HEK293 (cell line): ENCODE measurements around the gene ARMCX2.

Experiments
- CTCF ChIA-PET: fragments of 350-600 bp; formaldehyde crosslinking; extraction: SDS; loops from one replicate; lab custom pipeline; 2021; ENCODE audit warnings: antibody characterized with exemption; lab: Yijun Ruan, JAX
- POLR2A ChIA-PET: fragments of 300-600 bp; formaldehyde crosslinking; extraction: SDS; loops from one replicate; lab custom pipeline; 2020; ENCODE audit warnings: antibody characterized with exemption, inconsistent platforms; lab: Yijun Ruan, JAX
- H3K27ac ChIP-seq: fragments of 200-500 bp; sonication (Bioruptor generic); 2 replicates; pipeline ENCODE4 v1.5.1; 2014; ENCODE audit warnings: low read depth, low read length, control low read depth, inconsistent platforms; ENCODE audit errors: extremely low read depth
- H3K36me3 ChIP-seq, 2 experiments: fragments of 200-500 bp in 1 of 2; sonication (Bioruptor generic) in 1 of 2; 1 replicate in 1 of 2; 2 replicates in 1 of 2; pipeline ENCODE4 v1.5.1; 2014 to 2017; ENCODE audit warnings: inconsistent platforms in 2 of 2, low read length in 2 of 2; ENCODE audit not compliant: control insufficient read depth in 2 of 2, insufficient read depth in 1 of 2
- H3K4me1 ChIP-seq: fragments of 200-500 bp; sonication (Bioruptor generic); 2 replicates; pipeline ENCODE4 v1.5.1; 2014; ENCODE audit warnings: mild to moderate bottlenecking, low read length, inconsistent platforms; ENCODE audit not compliant: control insufficient read depth, insufficient read depth
- H3K4me3 ChIP-seq: 2 replicates; pipeline ENCODE4 v1.5.1; 2011; ENCODE audit warnings: low read depth, mild to moderate bottlenecking, control low read depth, low read length, moderate library complexity
- H3K9me3 ChIP-seq: fragments of 200-500 bp; sonication (Bioruptor generic); 2 replicates; pipeline ENCODE4 v1.5.1; 2014; ENCODE audit warnings: low read depth, low read length, inconsistent platforms; ENCODE audit not compliant: control insufficient read depth, insufficient read depth
- BCL11B ChIP-seq: fragments of 450-650 bp; formaldehyde crosslinking; IDR thresholded peaks from 2 replicates; pipeline ENCODE4 v1.5.1; 2016; ENCODE audit warnings: low read depth, missing biosample characterization, missing genetic modification characterization
- FEZF1 ChIP-seq: fragments of 450-650 bp; formaldehyde crosslinking; IDR thresholded peaks from 2 replicates; pipeline ENCODE4 v1.5.1; 2016; ENCODE audit warnings: missing biosample characterization, missing genetic modification characterization
- GLI2 ChIP-seq: fragments of 450-650 bp; formaldehyde crosslinking; IDR thresholded peaks from 2 replicates; pipeline ENCODE4; 2017; ENCODE audit warnings: missing biosample characterization, missing genetic modification characterization, low read depth, borderline replicate concordance
- GLIS2 ChIP-seq: fragments of 450-650 bp; formaldehyde crosslinking; IDR thresholded peaks from 2 replicates; pipeline ENCODE4 v1.5.1; 2016; ENCODE audit warnings: missing biosample characterization, missing genetic modification characterization
- HIC1 ChIP-seq: fragments of 450-650 bp; formaldehyde crosslinking; IDR thresholded peaks from 2 replicates; pipeline ENCODE4 v1.5.1; 2016; ENCODE audit warnings: missing biosample characterization, missing genetic modification characterization
- KLF8 ChIP-seq: fragments of 450-650 bp; formaldehyde crosslinking; IDR thresholded peaks from 2 replicates; pipeline ENCODE4 v1.5.1; 2016; ENCODE audit warnings: missing biosample characterization, missing genetic modification characterization
- OSR2 ChIP-seq: fragments of 450-650 bp; formaldehyde crosslinking; IDR thresholded peaks from 2 replicates; pipeline ENCODE4 v1.5.1; 2016; ENCODE audit warnings: missing biosample characterization, missing genetic modification characterization
- PRDM1 ChIP-seq: fragments of 450-650 bp; formaldehyde crosslinking; IDR thresholded peaks from 2 replicates; pipeline ENCODE4; 2016; ENCODE audit warnings: missing biosample characterization, missing genetic modification characterization
- SCRT1 ChIP-seq: fragments of 450-650 bp; formaldehyde crosslinking; IDR thresholded peaks from 2 replicates; pipeline ENCODE4 v1.5.1; 2016; ENCODE audit warnings: missing biosample characterization, missing genetic modification characterization, borderline replicate concordance
- TCF7L2 ChIP-seq: IDR thresholded peaks from 2 replicates; pipeline ENCODE4 v1.6.1; 2011; ENCODE audit warnings: low read depth, mild to moderate bottlenecking, inconsistent platforms, low read length, moderate library complexity, borderline replicate concordance
- ZBTB44 ChIP-seq: fragments of 450-650 bp; IDR thresholded peaks from 2 replicates; pipeline ENCODE4 v1.5.1; 2018; ENCODE audit warnings: missing biosample characterization, mild to moderate bottlenecking, missing genetic modification characterization
- ZNF366 ChIP-seq: fragments of 450-650 bp; formaldehyde crosslinking; conservative IDR thresholded peaks from 2 replicates; pipeline ENCODE4 v1.5.1; 2016; ENCODE audit warnings: missing biosample characterization, missing genetic modification characterization
- ZNF629 ChIP-seq: fragments of 450-650 bp; formaldehyde crosslinking; IDR thresholded peaks from 2 replicates; pipeline ENCODE4 v1.5.1; 2017; ENCODE audit warnings: missing biosample characterization, missing genetic modification characterization
- ZNF704 ChIP-seq: fragments of 450-650 bp; formaldehyde crosslinking; IDR thresholded peaks from 2 replicates; pipeline ENCODE4 v1.5.1; 2016; ENCODE audit warnings: missing biosample characterization, missing genetic modification characterization
- ZNF843 ChIP-seq: fragments of 450-650 bp; formaldehyde crosslinking; IDR thresholded peaks from 2 replicates; pipeline ENCODE4 v1.5.1; 2016; ENCODE audit warnings: missing biosample characterization, missing genetic modification characterization
- ZXDB ChIP-seq: fragments of 450-650 bp; formaldehyde crosslinking; IDR thresholded peaks from 2 replicates; pipeline ENCODE4 v1.5.1; 2016; ENCODE audit warnings: missing biosample characterization, missing genetic modification characterization
- TF ChIP-seq, protein P1 (sequence below): fragments of 450-650 bp; formaldehyde crosslinking; IDR thresholded peaks from 2 replicates; pipeline ENCODE4 v1.5.1; 2016; ENCODE audit warnings: missing biosample characterization, missing genetic modification characterization, low read depth
- TF ChIP-seq, protein P2 (sequence below): fragments of 450-650 bp; formaldehyde crosslinking; IDR thresholded peaks from 2 replicates; pipeline ENCODE4 v1.5.1; 2017; ENCODE audit warnings: missing biosample characterization, missing genetic modification characterization
- TF ChIP-seq, protein P3 (sequence below): fragments of 450-650 bp; formaldehyde crosslinking; IDR thresholded peaks from 2 replicates; pipeline ENCODE4 v1.5.1; 2016; ENCODE audit warnings: missing biosample characterization, missing genetic modification characterization
- TF ChIP-seq, protein P4 (sequence below): fragments of 450-650 bp; formaldehyde crosslinking; IDR thresholded peaks from 2 replicates; pipeline ENCODE4 v1.5.1; 2016; ENCODE audit warnings: missing biosample characterization, missing genetic modification characterization

The ARMCX2 gene

DNA sequence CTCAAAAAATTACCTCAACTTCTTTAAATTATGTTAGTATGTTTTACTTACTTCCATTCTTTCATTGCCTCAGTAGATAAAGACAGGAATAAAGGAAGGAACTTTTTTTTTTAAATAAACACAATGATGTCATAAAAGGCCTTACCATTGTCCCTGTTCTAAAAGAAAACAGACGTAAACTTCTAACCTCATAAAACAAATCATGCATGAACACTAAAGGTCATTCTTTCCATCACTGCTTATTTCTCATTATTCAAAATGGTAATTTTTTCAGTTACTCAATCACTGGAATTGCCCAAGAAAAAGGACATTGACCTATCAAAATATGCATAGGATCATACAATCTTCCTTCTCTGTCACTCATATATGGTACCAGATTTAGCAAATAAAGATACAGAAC, 32.2 kb upstream of the ARMCX2 start:
- Histone ChIP-seq H3K27ac (no peak overlapping the region), H3K4me1 (peaks cover 18% of the 10 kb centered on the region), H3K9me3 (no peaks in the 10 kb centered on the region), H3K36me3 (no peaks in the 10 kb centered on the region), H3K4me3 (no peak overlapping the region)
- ChIA-PET POLR2A (interaction anchor here (0.9 kb wide), 1 partner anchor 34 kb away, joined by 3 read pairs; no protein-coding TSS in a partner anchor), CTCF (interaction anchor here (2.0 kb wide), 1 partner anchor 67 kb away, joined by 6 read pairs; no protein-coding TSS in a partner anchor)
- peak; percentile 76 for TF ChIP-seq HIC1 (tag by site-specific recombination)
- TF ChIP-seq, protein P1, sequence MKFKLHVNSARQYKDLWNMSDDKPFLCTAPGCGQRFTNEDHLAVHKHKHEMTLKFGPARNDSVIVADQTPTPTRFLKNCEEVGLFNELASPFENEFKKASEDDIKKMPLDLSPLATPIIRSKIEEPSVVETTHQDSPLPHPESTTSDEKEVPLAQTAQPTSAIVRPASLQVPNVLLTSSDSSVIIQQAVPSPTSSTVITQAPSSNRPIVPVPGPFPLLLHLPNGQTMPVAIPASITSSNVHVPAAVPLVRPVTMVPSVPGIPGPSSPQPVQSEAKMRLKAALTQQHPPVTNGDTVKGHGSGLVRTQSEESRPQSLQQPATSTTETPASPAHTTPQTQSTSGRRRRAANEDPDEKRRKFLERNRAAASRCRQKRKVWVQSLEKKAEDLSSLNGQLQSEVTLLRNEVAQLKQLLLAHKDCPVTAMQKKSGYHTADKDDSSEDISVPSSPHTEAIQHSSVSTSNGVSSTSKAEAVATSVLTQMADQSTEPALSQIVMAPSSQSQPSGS, result peak; percentile 90
- TF ChIP-seq ZNF366 (tag by site-specific recombination), result no peak
- no peak for TF ChIP-seq SCRT1
- TF ChIP-seq, protein P2, sequence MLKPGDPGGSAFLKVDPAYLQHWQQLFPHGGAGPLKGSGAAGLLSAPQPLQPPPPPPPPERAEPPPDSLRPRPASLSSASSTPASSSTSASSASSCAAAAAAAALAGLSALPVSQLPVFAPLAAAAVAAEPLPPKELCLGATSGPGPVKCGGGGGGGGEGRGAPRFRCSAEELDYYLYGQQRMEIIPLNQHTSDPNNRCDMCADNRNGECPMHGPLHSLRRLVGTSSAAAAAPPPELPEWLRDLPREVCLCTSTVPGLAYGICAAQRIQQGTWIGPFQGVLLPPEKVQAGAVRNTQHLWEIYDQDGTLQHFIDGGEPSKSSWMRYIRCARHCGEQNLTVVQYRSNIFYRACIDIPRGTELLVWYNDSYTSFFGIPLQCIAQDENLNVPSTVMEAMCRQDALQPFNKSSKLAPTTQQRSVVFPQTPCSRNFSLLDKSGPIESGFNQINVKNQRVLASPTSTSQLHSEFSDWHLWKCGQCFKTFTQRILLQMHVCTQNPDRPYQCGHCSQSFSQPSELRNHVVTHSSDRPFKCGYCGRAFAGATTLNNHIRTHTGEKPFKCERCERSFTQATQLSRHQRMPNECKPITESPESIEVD, result peak; percentile 82
- peak; percentile 81 for TF ChIP-seq ZNF843
- TF ChIP-seq BCL11B (tag by site-specific recombination), result no peak
- peak; percentile 62; the same call in 1 of the 2 replicates for TF ChIP-seq OSR2 (tag by site-specific recombination)
- TF ChIP-seq FEZF1 (tag by site-specific recombination), result peak; percentile 70
- peak; percentile 84 for TF ChIP-seq ZXDB (tag by site-specific recombination)
- no peak for TF ChIP-seq ZNF704
- TF ChIP-seq GLI2, result 0 out of 2 replicates have a peak, but pooled peaks have one; percentile 24
- TF ChIP-seq ZNF629 (tag by site-specific recombination), result peak; percentile 70
- no peak for TF ChIP-seq PRDM1 (tag by site-specific recombination)
- peak; percentile 36; the same call in 1 of the 2 replicates for TF ChIP-seq KLF8
- TF ChIP-seq TCF7L2, result peak; percentile 84
- TF ChIP-seq ZBTB44 (tag by site-specific recombination), result peak; percentile 79; the same call in 1 of the 2 replicates

DNA sequence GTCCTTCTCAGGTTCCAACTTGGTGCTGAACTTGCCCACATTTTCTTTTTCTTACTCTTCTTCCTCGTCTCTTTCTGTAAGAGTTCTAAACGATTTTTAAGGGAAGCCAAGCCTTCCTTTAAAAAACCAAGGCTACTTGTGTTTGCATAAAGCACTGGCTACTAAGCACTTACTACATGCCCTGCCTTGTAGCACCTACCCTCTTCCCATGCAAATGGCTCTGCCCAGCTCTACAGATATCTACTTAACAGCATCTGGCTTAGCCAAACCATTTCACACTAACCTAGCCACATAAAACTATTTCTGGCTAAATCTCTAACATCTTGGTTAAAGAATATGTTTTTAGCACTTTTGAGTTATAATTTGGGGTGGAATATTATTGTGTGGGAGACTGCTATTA, 26.9 kb upstream of the ARMCX2 start:
- Histone ChIP-seq H3K4me1 (peaks cover 19% of the 10 kb centered on the region), H3K4me3 (no peak overlapping the region), H3K9me3 (no peaks in the 10 kb centered on the region), H3K27ac (no peak overlapping the region), H3K36me3 (no peaks in the 10 kb centered on the region)
- POLR2A ChIA-PET, result no interaction called here
- TF ChIP-seq, protein P3, sequence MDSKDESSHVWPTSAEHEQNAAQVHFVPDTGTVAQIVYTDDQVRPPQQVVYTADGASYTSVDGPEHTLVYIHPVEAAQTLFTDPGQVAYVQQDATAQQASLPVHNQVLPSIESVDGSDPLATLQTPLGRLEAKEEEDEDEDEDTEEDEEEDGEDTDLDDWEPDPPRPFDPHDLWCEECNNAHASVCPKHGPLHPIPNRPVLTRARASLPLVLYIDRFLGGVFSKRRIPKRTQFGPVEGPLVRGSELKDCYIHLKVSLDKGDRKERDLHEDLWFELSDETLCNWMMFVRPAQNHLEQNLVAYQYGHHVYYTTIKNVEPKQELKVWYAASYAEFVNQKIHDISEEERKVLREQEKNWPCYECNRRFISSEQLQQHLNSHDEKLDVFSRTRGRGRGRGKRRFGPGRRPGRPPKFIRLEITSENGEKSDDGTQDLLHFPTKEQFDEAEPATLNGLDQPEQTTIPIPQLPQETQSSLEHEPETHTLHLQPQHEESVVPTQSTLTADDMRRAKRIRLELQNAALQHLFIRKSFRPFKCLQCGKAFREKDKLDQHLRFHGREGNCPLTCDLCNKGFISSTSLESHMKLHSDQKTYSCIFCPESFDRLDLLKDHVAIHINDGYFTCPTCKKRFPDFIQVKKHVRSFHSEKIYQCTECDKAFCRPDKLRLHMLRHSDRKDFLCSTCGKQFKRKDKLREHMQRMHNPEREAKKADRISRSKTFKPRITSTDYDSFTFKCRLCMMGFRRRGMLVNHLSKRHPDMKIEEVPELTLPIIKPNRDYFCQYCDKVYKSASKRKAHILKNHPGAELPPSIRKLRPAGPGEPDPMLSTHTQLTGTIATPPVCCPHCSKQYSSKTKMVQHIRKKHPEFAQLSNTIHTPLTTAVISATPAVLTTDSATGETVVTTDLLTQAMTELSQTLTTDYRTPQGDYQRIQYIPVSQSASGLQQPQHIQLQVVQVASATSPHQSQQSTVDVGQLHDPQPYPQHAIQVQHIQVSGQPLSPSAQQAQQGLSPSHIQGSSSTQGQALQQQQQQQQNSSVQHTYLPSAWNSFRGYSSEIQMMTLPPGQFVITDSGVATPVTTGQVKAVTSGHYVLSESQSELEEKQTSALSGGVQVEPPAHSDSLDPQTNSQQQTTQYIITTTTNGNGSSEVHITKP (tag by site-specific recombination), result peak; percentile 25; the same call in 1 of the 2 replicates
- TF ChIP-seq, protein P4, sequence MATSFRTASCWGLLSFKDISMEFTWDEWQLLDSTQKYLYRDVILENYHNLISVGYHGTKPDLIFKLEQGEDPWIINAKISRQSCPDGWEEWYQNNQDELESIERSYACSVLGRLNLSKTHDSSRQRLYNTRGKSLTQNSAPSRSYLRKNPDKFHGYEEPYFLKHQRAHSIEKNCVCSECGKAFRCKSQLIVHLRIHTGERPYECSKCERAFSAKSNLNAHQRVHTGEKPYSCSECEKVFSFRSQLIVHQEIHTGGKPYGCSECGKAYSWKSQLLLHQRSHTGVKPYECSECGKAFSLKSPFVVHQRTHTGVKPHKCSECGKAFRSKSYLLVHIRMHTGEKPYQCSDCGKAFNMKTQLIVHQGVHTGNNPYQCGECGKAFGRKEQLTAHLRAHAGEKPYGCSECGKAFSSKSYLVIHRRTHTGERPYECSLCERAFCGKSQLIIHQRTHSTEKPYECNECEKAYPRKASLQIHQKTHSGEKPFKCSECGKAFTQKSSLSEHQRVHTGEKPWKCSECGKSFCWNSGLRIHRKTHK (tag by site-specific recombination), result no peak
- TF ChIP-seq GLIS2, result no peak
- CTCF ChIA-PET, result no interaction called here
